GM23338 (cell line): Measurements from ENCODE around the gene CRACDL. TPM values are rescaled to one million over a fixed set of nuclear protein-coding genes. Genes with fewer than 3 reads are reported as not detected.

ENCODE experiments used
- ATAC-seq: fragments of 200-7000 bp; cut with Tn5 transposase; 3 replicates; pipeline ENCODE4 v1.9.1; 2020
- DNase-seq: peaks from one replicate; pipeline ENCODE4 v3.0.0-alpha.2; 2015; ENCODE audit warnings: low spot score
- H2AFZ ChIP-seq: fragments of 200-600 bp; sonication (generic); 2 replicates; pipeline ENCODE4 v1.8.0; 2016; ENCODE audit warnings: antibody characterized with exemption, mild to moderate bottlenecking, moderate library complexity
- H3F3A ChIP-seq: fragments of 200-600 bp; sonication (generic); replicated peaks from 2 replicates; pipeline ENCODE4 v1.8.0; 2017; ENCODE audit warnings: antibody characterized with exemption, mixed run types, low read depth
- H3K27ac ChIP-seq: fragments of 200-600 bp; sonication (generic); 2 replicates; pipeline ENCODE4 v1.6.1; 2016; ENCODE audit warnings: low read depth
- H3K27me3 ChIP-seq: fragments of 200-600 bp; sonication (generic); 2 replicates; pipeline ENCODE4 v1.8.0; 2016; ENCODE audit warnings: mild to moderate bottlenecking, mixed run types, moderate library complexity; ENCODE audit not compliant: insufficient read depth
- H3K36me3 ChIP-seq: fragments of 200-600 bp; sonication (generic); 2 replicates; pipeline ENCODE4 v1.8.0; 2016; ENCODE audit warnings: mild to moderate bottlenecking; ENCODE audit not compliant: insufficient read depth
- H3K4me1 ChIP-seq: fragments of 200-600 bp; sonication (generic); 2 replicates; pipeline ENCODE4 v1.8.0; 2016; ENCODE audit warnings: mild to moderate bottlenecking, moderate library complexity; ENCODE audit not compliant: insufficient read depth
- H3K4me2 ChIP-seq: fragments of 200-600 bp; sonication (generic); 2 replicates; pipeline ENCODE4 v1.7.1; 2017; ENCODE audit warnings: mixed run types
- H3K4me3 ChIP-seq: fragments of 200-600 bp; sonication (generic); 2 replicates; pipeline ENCODE4 v1.6.1; 2016; ENCODE audit warnings: mixed run types
- H3K79me2 ChIP-seq: fragments of 200-600 bp; sonication (generic); replicated peaks from 2 replicates; pipeline ENCODE4 v1.8.0; 2017; ENCODE audit warnings: mild to moderate bottlenecking; ENCODE audit not compliant: insufficient read depth
- H3K9me2 ChIP-seq: fragments of 200-600 bp; sonication (generic); 2 replicates; pipeline ENCODE4 v1.8.0; 2017; ENCODE audit not compliant: insufficient read depth
- H4K20me1 ChIP-seq: fragments of 200-600 bp; sonication (generic); replicated peaks from 2 replicates; pipeline ENCODE4 v1.8.0; 2017; ENCODE audit warnings: mild to moderate bottlenecking; ENCODE audit not compliant: insufficient read depth
- H3K27ac Mint-ChIP-seq: 2 replicates; pipeline ENCODE4 v1.8.0; 2020; ENCODE audit warnings: inconsistent platforms, mild to moderate bottlenecking, moderate library complexity, mixed read lengths
- H3K27me3 Mint-ChIP-seq: 3 replicates; pipeline ENCODE4 v1.8.0; 2022; ENCODE audit warnings: low read depth, mild to moderate bottlenecking, moderate library complexity, mixed read lengths, inconsistent platforms; ENCODE audit not compliant: insufficient read depth, poor library complexity
- H3K36me3 Mint-ChIP-seq: 3 replicates; pipeline ENCODE4 v1.8.0; 2021; ENCODE audit warnings: low read depth, mild to moderate bottlenecking, inconsistent platforms, moderate library complexity, mixed read lengths
- H3K4me1 Mint-ChIP-seq: 3 replicates; pipeline ENCODE4 v1.8.0; 2020; ENCODE audit warnings: mild to moderate bottlenecking, inconsistent platforms, mixed read lengths
- H3K4me3 Mint-ChIP-seq: 3 replicates; pipeline ENCODE4 v1.8.0; 2021; ENCODE audit warnings: moderate library complexity, mild to moderate bottlenecking, inconsistent platforms, mixed read lengths
- H3K9me3 Mint-ChIP-seq: 3 replicates; pipeline ENCODE4 v1.8.0; 2020; ENCODE audit warnings: moderate library complexity, mild to moderate bottlenecking, inconsistent platforms, mixed read lengths
- CREB1 ChIP-seq: fragments of 250-450 bp; sonication (Bioruptor Pico); IDR thresholded peaks from 2 replicates; pipeline ENCODE4 v1.5.0; 2020; ENCODE audit warnings: low read depth, mild to moderate bottlenecking, moderate library complexity
- CTCF ChIP-seq, 2 experiments: fragments of 200-600 bp in 1 of 2; sonication (generic) in 1 of 2; conservative IDR thresholded peaks; 2 replicates each; pipeline versions ENCODE4 v1.5.1 to v1.6.1; 2016 to 2017; ENCODE audit warnings: antibody characterized with exemption in 2 of 2, low read depth in 2 of 2, mild to moderate bottlenecking in 2 of 2, moderate library complexity in 1 of 2
- EZH2 ChIP-seq: fragments of 200-600 bp; sonication (generic); IDR thresholded peaks from one replicate; pipeline ENCODE4 v1.8.0; 2017; ENCODE audit warnings: antibody characterized with exemption, mild to moderate bottlenecking, low read depth; ENCODE audit not compliant: unreplicated experiment
- EZH2phosphoT487 ChIP-seq: fragments of 200-600 bp; sonication (generic); IDR thresholded peaks from one replicate; pipeline ENCODE4 v1.8.1; 2018; ENCODE audit warnings: antibody characterized with exemption; ENCODE audit not compliant: unreplicated experiment
- JUNB ChIP-seq: IDR thresholded peaks from one replicate; pipeline ENCODE4 v1.6.1; 2016; ENCODE audit warnings: antibody characterized with exemption; ENCODE audit not compliant: unreplicated experiment
- NANOG ChIP-seq: IDR thresholded peaks from 2 replicates; pipeline ENCODE4 v1.6.1; 2016; ENCODE audit warnings: antibody characterized with exemption, borderline replicate concordance
- REST ChIP-seq: IDR thresholded peaks from one replicate; pipeline ENCODE4 v1.6.1; 2018; ENCODE audit warnings: antibody characterized with exemption; ENCODE audit not compliant: unreplicated experiment
- STAT1 ChIP-seq: IDR thresholded peaks from one replicate; pipeline ENCODE4 v1.6.1; 2016; ENCODE audit warnings: antibody characterized with exemption; ENCODE audit not compliant: unreplicated experiment
- ZNF114 ChIP-seq: fragments of 250-450 bp; sonication (Bioruptor Pico); IDR thresholded peaks from 2 replicates; pipeline ENCODE4 v1.5.0; 2020; ENCODE audit warnings: mild to moderate bottlenecking, moderate library complexity
- ZNF331 ChIP-seq: fragments of 250-450 bp; sonication (Bioruptor Pico); IDR thresholded peaks from 2 replicates; pipeline ENCODE4 v1.5.0; 2020; ENCODE audit warnings: low read depth, mild to moderate bottlenecking, moderate library complexity
- polyA plus RNA-seq: library from polyadenylated mRNA; unstranded; fragments of >200 nt; fragmentation: Nextera tagmentation; extraction: Ambion mirVana; gene quantifications from 2 replicates; pipeline ENCODE4 v1.2.1, GENCODE V29; 2016
- total RNA-seq: library from RNA; depleted of rRNA; stranded (reverse); fragments of >200 nt; shearing (Covaris generic); gene quantifications from 2 replicates; pipeline ENCODE4 v1.2.3, GENCODE V29; 2014

CRACDL gene
- total and polyA plus RNA-seq, 2 experiments from 2014 or later = 0.14 to 0.16 TPM

GRCh38 chr2:98903064-98903355, 33.0 kb downstream of the CRACDL start:
- H3K4me1 Mint-ChIP-seq = peaks cover 25% of the 10 kb centered on the region

GRCh38 chr2:98902209-98903063, 33.6 kb downstream of the CRACDL start:
- no peaks in the 10 kb centered on the region for H3K27me3 ChIP-seq
- ATAC-seq = no peak
- no peaks in the 10 kb centered on the region for H3K4me1 ChIP-seq
- Mint-ChIP-seq H3K4me3 (no peak overlapping the region), H3K27me3 (peaks cover 6% of the 10 kb centered on the region), H3K27ac (no peak overlapping the region), H3K36me3 (no peaks in the 10 kb centered on the region), H3K9me3 (peaks cover 3% of the 10 kb centered on the region; the same call in 2 of the 3 replicates), H3K4me1 (peaks cover 21% of the 10 kb centered on the region)
- H3K79me2 ChIP-seq = no peaks in the 10 kb centered on the region
- H3K9me2 ChIP-seq = 0 out of 2 replicates have a peak, but pooled peaks cover 4% of the 10 kb centered on the region
- H3K4me2 ChIP-seq = no peak overlapping the region
- H2AFZ ChIP-seq = peak overlapping the region; percentile 7; the same call in 1 of the 2 replicates
- H4K20me1 ChIP-seq = no peaks in the 10 kb centered on the region
- DNase-seq = no peak
- no peaks in the 10 kb centered on the region for H3F3A ChIP-seq
- H3K36me3 ChIP-seq = no peaks in the 10 kb centered on the region
- no peak overlapping the region for H3K27ac ChIP-seq
- no peak overlapping the region for H3K4me3 ChIP-seq
- no peak for TF ChIP-seq NANOG
- TF ChIP-seq EZH2phosphoT487 = no peak
- TF ChIP-seq STAT1 = no peak
- no peak for TF ChIP-seq EZH2
- no peak for TF ChIP-seq CTCF (conservative IDR thresholded peaks at IDR 0.05; ENCODE audit: low read depth in 2 of 2)
- TF ChIP-seq ZNF114 (CRISPR knock-in tag) = no peak
- TF ChIP-seq ZNF331 = no peak
- no peak for TF ChIP-seq REST
- TF ChIP-seq JUNB = no peak
- TF ChIP-seq CREB1 (CRISPR knock-in tag) = no peak

More at GRCh38 chr2:98903064-98903355, 33.0 kb downstream of the CRACDL start:
- Histone ChIP-seq H4K20me1 (no peaks in the 10 kb centered on the region), H3K4me3 (no peak overlapping the region), H3K27ac (no peak overlapping the region), H3K4me2 (no peak overlapping the region), H2AFZ (no peak overlapping the region), H3K36me3 (no peaks in the 10 kb centered on the region), H3F3A (no peaks in the 10 kb centered on the region), H3K27me3 (no peaks in the 10 kb centered on the region), H3K79me2 (no peaks in the 10 kb centered on the region), H3K9me2 (0 out of 2 replicates have a peak, but pooled peaks cover 4% of the 10 kb centered on the region), H3K4me1 (no peaks in the 10 kb centered on the region)
- Mint-ChIP-seq H3K9me3 (peaks cover 3% of the 10 kb centered on the region; the same call in 2 of the 3 replicates), H3K27ac (no peak overlapping the region), H3K36me3 (no peaks in the 10 kb centered on the region), H3K27me3 (peaks cover 6% of the 10 kb centered on the region), H3K4me3 (no peak overlapping the region)
- DNase-seq = no peak
- TF ChIP-seq STAT1 (no peak), ZNF114 (CRISPR knock-in tag) (no peak)
- no peak for ATAC-seq
